Liver (tissue), 3 donors: ENCODE measurements around the gene MECR.

ENCODE experiments used
- EGR1 ChIP-seq, 2 donors: IDR thresholded peaks; 2 replicates each; pipeline ENCODE4 v1.6.1; 2016 to 2018; ENCODE audit warnings: antibody characterized with exemption in 2 of 2, low read depth in 2 of 2
- FOXA1 ChIP-seq: IDR thresholded peaks from 2 replicates; pipeline ENCODE4 v1.6.1; 2016; ENCODE audit warnings: antibody characterized with exemption
- GABPA ChIP-seq, 2 donors: IDR thresholded peaks in 1 of 2; conservative IDR thresholded peaks in 1 of 2; 2 replicates each; pipeline ENCODE4 v1.6.1; 2016; ENCODE audit warnings: antibody characterized with exemption in 2 of 2, mild to moderate bottlenecking in 1 of 2, moderate library complexity in 1 of 2
- HNF4A ChIP-seq, 2 donors: conservative IDR thresholded peaks; 2 replicates each; pipeline ENCODE4 v1.6.1; 2016; ENCODE audit warnings: antibody characterized with exemption in 2 of 2, mild to moderate bottlenecking in 2 of 2
- JUND ChIP-seq, 2 donors: IDR thresholded peaks; 2 replicates each; pipeline ENCODE4 v1.6.1; 2016; ENCODE audit warnings: antibody characterized with exemption in 2 of 2
- RAD21 ChIP-seq, 2 donors: IDR thresholded peaks; 2 replicates each; pipeline ENCODE4 v1.6.1; 2016; ENCODE audit warnings: antibody characterized with exemption in 2 of 2, mild to moderate bottlenecking in 2 of 2
- RXRA ChIP-seq, 2 donors: IDR thresholded peaks; 2 replicates each; pipeline ENCODE4 v1.6.1; 2017 to 2018; ENCODE audit warnings: antibody characterized with exemption in 2 of 2, mild to moderate bottlenecking in 1 of 2
- TAF1 ChIP-seq: conservative IDR thresholded peaks from 2 replicates; pipeline ENCODE4 v1.6.1; 2016; ENCODE audit warnings: antibody characterized with exemption, mild to moderate bottlenecking
- YY1 ChIP-seq: IDR thresholded peaks from 2 replicates; pipeline ENCODE4 v1.6.1; 2016; ENCODE audit warnings: antibody characterized with exemption, mild to moderate bottlenecking
- TF ChIP-seq, protein P1 (sequence below): fragments of 150-350 bp; IDR thresholded peaks from 2 replicates; pipeline ENCODE4 v1.5.1; 2017; ENCODE audit warnings: improper control_type of control experiment, low read depth, low read length; ENCODE audit not compliant: missing input control
- TF ChIP-seq, protein P2 (sequence below): IDR thresholded peaks from 2 replicates; pipeline ENCODE4 v1.6.1; 2016; ENCODE audit warnings: antibody characterized with exemption, mild to moderate bottlenecking
- TF ChIP-seq, protein P3 (sequence below): IDR thresholded peaks from 2 replicates; pipeline ENCODE4 v1.6.1; 2016; ENCODE audit warnings: antibody characterized with exemption
- TF ChIP-seq, protein P4 (sequence below): IDR thresholded peaks from 2 replicates; pipeline ENCODE4 v1.6.1; 2016; ENCODE audit warnings: antibody characterized with exemption
- TF ChIP-seq, protein P5 (sequence below): IDR thresholded peaks from 2 replicates; pipeline ENCODE4 v1.6.1; 2016; ENCODE audit warnings: antibody characterized with exemption
- donor health status: healthy.
- donor health status: healthy.

DNA sequence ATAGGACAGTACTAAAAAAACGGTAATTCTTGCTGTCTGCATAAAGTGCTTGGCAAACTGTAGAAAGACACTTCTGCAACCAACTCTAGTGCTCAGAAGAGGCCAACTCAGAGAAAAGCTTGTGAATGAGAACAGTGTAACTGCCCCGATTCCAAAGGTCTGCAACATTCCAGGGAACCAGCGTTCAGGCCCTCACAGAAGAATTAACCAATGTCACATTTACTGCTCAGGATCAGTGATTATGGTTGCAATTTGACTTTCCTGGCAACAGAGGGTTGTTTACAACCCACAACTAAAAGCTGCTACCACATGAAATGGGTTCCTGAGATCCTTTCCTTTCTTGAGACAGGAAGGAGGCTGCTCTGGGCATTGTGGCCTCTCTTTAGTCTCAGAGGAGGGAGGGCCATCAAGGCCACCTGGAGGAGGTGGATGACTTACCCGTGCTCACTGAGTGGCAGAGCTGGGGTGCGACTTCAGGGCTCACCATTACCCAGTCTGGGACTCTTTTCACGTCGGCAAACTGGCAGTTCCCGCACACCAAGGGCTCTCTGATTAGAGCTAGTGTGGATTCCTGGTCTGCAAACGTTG, 64.3 kb downstream of the MECR start:
- TF ChIP-seq HNF4A (conservative IDR thresholded peaks at IDR 0.05) (peak; percentile 91 to 94), RAD21 (IDR thresholded peaks at IDR 0.05) (peak; percentile 18 to 40), JUND (IDR thresholded peaks at IDR 0.05) (peak in 1 of 2 donors; percentile 42), YY1 (peak; percentile 25), TAF1 (no peak), RXRA (IDR thresholded peaks at IDR 0.05) (peak; percentile 40 to 51), FOXA1 (no peak), EGR1 (IDR thresholded peaks at IDR 0.05; ENCODE audit: low read depth in 2 of 2) (no peak), GABPA (IDR thresholded peaks at IDR 0.05 in 1 of 2, conservative IDR thresholded peaks at IDR 0.05 in 1 of 2) (no peak)
- TF ChIP-seq, protein P1, sequence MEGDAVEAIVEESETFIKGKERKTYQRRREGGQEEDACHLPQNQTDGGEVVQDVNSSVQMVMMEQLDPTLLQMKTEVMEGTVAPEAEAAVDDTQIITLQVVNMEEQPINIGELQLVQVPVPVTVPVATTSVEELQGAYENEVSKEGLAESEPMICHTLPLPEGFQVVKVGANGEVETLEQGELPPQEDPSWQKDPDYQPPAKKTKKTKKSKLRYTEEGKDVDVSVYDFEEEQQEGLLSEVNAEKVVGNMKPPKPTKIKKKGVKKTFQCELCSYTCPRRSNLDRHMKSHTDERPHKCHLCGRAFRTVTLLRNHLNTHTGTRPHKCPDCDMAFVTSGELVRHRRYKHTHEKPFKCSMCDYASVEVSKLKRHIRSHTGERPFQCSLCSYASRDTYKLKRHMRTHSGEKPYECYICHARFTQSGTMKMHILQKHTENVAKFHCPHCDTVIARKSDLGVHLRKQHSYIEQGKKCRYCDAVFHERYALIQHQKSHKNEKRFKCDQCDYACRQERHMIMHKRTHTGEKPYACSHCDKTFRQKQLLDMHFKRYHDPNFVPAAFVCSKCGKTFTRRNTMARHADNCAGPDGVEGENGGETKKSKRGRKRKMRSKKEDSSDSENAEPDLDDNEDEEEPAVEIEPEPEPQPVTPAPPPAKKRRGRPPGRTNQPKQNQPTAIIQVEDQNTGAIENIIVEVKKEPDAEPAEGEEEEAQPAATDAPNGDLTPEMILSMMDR, result no peak
- TF ChIP-seq, protein P2, sequence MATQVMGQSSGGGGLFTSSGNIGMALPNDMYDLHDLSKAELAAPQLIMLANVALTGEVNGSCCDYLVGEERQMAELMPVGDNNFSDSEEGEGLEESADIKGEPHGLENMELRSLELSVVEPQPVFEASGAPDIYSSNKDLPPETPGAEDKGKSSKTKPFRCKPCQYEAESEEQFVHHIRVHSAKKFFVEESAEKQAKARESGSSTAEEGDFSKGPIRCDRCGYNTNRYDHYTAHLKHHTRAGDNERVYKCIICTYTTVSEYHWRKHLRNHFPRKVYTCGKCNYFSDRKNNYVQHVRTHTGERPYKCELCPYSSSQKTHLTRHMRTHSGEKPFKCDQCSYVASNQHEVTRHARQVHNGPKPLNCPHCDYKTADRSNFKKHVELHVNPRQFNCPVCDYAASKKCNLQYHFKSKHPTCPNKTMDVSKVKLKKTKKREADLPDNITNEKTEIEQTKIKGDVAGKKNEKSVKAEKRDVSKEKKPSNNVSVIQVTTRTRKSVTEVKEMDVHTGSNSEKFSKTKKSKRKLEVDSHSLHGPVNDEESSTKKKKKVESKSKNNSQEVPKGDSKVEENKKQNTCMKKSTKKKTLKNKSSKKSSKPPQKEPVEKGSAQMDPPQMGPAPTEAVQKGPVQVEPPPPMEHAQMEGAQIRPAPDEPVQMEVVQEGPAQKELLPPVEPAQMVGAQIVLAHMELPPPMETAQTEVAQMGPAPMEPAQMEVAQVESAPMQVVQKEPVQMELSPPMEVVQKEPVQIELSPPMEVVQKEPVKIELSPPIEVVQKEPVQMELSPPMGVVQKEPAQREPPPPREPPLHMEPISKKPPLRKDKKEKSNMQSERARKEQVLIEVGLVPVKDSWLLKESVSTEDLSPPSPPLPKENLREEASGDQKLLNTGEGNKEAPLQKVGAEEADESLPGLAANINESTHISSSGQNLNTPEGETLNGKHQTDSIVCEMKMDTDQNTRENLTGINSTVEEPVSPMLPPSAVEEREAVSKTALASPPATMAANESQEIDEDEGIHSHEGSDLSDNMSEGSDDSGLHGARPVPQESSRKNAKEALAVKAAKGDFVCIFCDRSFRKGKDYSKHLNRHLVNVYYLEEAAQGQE, result no peak
- TF ChIP-seq, protein P3, sequence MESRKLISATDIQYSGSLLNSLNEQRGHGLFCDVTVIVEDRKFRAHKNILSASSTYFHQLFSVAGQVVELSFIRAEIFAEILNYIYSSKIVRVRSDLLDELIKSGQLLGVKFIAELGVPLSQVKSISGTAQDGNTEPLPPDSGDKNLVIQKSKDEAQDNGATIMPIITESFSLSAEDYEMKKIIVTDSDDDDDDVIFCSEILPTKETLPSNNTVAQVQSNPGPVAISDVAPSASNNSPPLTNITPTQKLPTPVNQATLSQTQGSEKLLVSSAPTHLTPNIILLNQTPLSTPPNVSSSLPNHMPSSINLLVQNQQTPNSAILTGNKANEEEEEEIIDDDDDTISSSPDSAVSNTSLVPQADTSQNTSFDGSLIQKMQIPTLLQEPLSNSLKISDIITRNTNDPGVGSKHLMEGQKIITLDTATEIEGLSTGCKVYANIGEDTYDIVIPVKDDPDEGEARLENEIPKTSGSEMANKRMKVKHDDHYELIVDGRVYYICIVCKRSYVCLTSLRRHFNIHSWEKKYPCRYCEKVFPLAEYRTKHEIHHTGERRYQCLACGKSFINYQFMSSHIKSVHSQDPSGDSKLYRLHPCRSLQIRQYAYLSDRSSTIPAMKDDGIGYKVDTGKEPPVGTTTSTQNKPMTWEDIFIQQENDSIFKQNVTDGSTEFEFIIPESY, result no peak
- TF ChIP-seq, protein P4, sequence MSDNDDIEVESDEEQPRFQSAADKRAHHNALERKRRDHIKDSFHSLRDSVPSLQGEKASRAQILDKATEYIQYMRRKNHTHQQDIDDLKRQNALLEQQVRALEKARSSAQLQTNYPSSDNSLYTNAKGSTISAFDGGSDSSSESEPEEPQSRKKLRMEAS, result no peak
- TF ChIP-seq, protein P5, sequence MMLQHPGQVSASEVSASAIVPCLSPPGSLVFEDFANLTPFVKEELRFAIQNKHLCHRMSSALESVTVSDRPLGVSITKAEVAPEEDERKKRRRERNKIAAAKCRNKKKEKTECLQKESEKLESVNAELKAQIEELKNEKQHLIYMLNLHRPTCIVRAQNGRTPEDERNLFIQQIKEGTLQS, result no peak
